ENCODE results near the gene EGFR.

Gene EGFR

GRCh38 chr7:55105952-55106351 lies 87.1 kb downstream of the EGFR start:
- no peak for DNase-seq

- no peak for DNase-seq
Measured at GRCh38 chr7:55107946-55108345, 89.1 kb downstream of the EGFR start.

- DNase-seq, result no peak
Measured at GRCh38 chr7:55108401-55108800, 89.6 kb downstream of the EGFR start.

GRCh38 chr7:55108818-55109217 lies 90.0 kb downstream of the EGFR start:
- DNase-seq, result no peak

- no peak for DNase-seq
Measured at GRCh38 chr7:55109404-55110167, 90.8 kb downstream of the EGFR start.

GRCh38 chr7:55110282-55110992 lies 91.6 kb downstream of the EGFR start:
- no peak for DNase-seq

- DNase-seq, result peak; percentile 66
Measured at GRCh38 chr7:55110993-55111361, 92.2 kb downstream of the EGFR start.

- DNase-seq, result no peak
Measured at GRCh38 chr7:55112056-55112455, 93.2 kb downstream of the EGFR start.

GRCh38 chr7:55113760-55114540 lies 95.1 kb downstream of the EGFR start:
- no peak for DNase-seq

- no peak for DNase-seq
Measured at GRCh38 chr7:55117286-55117685, 98.5 kb downstream of the EGFR start.

GRCh38 chr7:55118426-55118825 lies 99.6 kb downstream of the EGFR start:
- DNase-seq, result no peak

GRCh38 chr7:55119571-55119970 lies 100.8 kb downstream of the EGFR start:
- no peak for DNase-seq

GRCh38 chr7:55120074-55120473 lies 101.3 kb downstream of the EGFR start:
- DNase-seq, result no peak

GRCh38 chr7:55120501-55121198 lies 101.8 kb downstream of the EGFR start:
- DNase-seq, result no peak

- no peak for DNase-seq
Measured at GRCh38 chr7:55121249-55121648, 102.4 kb downstream of the EGFR start.

- no peak for DNase-seq
Measured at GRCh38 chr7:55122263-55122662, 103.4 kb downstream of the EGFR start.

GRCh38 chr7:55124989-55125875 lies 106.4 kb downstream of the EGFR start:
- DNase-seq, result peak; percentile 37

GRCh38 chr7:55127135-55127551 lies 108.3 kb downstream of the EGFR start:
- peak; percentile 51 for DNase-seq

- peak; percentile 84 for DNase-seq
Measured at GRCh38 chr7:55127622-55128081, 108.8 kb downstream of the EGFR start.

GRCh38 chr7:55128693-55129394 lies 110.0 kb downstream of the EGFR start:
- peak; percentile 77 for DNase-seq
